GM19025 (cell line): Measurements from ENCODE around the gene TBX19.

Experiments used
- ATAC-seq: cut with Tn5 transposase; IDR thresholded peaks from one replicate; pipeline ENCODE4 v1.9.1; 2021; ENCODE audit warnings: mild to moderate bottlenecking, low read depth, moderate library complexity; ENCODE audit not compliant: unreplicated experiment

TBX19 gene

DNA sequence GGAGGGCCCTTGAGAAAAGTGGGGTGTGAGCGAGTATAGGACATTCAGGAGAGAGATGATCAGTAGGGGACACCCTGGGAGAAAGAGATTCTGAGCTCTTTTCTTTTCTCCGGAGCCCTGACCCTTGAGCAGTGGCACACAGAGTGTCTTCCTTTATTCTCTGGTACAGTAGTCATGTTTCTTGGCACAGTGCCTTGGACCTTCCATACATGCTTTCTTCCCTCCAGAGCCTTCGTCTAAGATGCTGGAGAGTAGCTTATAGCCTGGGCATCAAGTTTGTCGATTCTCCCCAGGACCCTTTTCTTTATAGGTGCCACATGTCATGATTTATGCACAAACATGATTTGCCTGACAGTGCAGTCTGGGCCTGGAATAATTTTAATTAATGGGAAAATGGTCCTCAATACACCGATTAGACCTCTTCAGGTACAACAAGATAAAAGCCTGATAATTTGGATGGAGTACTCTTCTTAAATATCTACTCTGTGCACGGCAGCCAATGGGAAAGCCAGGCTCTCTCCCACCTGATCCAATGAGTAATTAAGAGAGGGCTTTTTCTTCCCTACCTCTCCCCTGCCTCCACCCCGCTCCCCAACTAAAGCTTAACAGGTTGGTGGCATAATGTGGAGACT is at the start of gene TBX19:
Gene TBX19 (plus strand): TSS at position 582 of the 632 bp plus-strand sequence. CDS start 214 bp downstream, outside the sequence.
- ATAC-seq: no peak

GRCh38 chr1:168234846-168235547 is 45.7 kb upstream of the TBX19 start:
- ATAC-seq: peak; percentile 70

DNA sequence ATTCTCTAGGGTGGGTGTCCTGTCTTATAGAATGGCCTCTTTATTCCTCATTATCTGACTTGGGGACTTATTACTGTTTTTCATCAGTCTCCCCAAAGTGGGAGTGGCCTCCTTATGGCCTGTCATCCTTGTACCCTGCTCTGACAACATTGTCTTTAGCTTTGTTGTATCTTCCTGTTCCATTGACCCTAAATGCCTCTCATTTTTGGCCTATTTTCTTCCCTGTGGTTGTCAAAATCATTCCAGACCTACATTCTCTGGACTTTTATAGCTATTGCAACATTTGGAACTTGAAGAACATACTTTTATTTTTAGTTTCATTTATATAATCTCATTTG is 45.2 kb upstream of the TBX19 start:
- peak; percentile 24 for ATAC-seq

DNA sequence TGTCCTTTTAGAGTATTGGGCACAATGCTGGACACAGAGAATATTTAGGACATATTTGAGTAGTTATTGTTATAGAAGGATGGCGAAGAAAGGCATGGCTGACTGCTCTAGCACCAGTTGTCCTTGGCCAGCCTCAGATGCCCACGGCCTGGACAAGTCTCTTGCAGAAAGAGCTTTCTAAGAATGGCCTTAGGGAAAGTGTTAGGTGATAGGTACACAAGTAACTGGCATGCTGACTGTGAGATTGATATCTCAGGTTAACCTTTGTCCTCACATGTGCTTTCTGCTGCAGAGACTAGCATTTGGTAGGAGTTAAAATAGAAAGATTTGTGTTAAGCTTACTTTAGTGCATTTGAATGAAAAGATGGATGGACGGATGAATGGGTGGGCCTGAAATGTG is 44.7 kb upstream of the TBX19 start:
- no peak for ATAC-seq

DNA sequence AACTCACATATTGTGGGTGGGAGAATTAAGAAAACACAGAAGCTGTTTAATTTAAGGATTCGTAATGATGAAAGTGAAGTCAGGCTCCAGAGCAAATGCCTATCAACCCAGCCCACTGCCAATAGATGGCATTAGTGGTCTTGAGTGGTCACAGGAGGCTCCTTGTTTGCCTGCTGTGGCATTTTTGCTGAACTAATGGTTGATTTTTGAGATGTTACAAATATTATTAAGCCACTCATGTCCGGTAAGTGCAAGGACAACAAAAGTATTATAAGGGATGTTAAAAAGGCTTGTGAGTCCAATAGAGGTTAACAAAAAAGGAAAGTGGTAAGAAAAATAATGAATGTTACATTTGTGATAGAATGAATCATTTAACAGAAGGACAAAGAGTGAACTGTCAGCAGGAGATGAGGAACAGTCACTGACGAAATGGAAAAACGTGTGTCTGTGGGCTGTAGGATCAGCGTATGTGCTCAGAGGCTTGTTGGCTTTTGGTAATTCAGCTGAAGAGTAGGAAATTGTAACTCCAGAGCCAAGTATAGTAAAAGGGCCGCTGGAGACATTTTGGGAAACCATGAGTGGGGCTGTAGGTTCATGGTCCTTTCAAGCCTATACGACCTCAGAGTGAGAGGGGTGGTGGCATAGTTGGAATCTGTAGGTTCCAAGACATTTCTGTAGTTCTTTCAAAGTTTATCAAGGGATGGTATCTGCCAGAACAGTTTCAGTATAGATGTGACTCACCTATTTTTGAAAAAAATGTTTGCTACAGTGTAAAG is 43.7 kb upstream of the TBX19 start:
- no peak for ATAC-seq

GRCh38 chr1:168243198-168243597 is 37.5 kb upstream of the TBX19 start:
- ATAC-seq: no peak

DNA sequence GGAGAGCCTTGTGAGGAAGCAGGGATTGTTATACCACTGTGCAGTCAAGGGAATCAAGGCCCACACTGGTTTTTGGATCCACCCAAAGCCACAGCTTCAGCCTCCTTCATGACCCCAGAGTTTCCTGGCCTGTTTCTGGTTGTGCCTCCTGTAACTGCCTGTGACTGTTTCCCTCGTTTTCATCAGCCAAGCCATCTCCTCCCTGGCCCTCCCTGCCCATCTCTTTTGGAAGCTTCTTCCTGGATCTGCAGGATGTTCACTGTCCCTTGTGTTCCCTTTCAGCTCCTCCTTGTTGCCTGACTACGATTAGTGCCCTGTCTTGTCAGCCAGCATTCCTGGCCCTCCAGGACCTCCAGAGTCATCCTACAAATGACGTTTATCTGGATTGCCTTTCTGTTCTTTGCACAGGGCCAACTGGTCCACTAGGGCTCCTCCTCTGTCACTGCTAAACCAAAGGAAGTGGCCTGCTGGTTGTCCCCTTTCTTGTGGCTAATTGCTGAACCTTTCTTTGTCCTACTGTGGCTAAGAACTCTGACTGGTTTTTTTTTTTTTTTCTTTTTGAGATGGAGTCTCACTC is 37.0 kb upstream of the TBX19 start:
- ATAC-seq: no peak

DNA sequence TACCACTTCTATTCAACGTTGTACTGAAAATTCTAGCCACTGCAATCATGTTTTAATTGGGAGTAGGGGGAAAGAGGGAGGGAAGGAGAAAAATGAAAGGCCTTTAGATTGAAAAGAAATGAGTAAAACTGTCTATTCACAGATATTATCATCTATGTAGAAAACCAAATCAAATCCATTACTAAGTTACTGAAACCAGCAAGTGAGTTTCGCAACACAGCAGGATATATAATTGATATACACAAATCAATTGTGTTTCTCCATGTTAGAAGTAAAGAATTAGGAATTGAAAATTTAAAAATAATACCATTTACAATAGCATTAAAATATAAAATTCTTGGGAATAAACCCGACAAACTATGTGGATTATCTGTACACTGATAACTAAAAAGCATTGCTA is 35.6 kb upstream of the TBX19 start:
- no peak for ATAC-seq

GRCh38 chr1:168246506-168246905 is 34.2 kb upstream of the TBX19 start:
- no peak for ATAC-seq

DNA sequence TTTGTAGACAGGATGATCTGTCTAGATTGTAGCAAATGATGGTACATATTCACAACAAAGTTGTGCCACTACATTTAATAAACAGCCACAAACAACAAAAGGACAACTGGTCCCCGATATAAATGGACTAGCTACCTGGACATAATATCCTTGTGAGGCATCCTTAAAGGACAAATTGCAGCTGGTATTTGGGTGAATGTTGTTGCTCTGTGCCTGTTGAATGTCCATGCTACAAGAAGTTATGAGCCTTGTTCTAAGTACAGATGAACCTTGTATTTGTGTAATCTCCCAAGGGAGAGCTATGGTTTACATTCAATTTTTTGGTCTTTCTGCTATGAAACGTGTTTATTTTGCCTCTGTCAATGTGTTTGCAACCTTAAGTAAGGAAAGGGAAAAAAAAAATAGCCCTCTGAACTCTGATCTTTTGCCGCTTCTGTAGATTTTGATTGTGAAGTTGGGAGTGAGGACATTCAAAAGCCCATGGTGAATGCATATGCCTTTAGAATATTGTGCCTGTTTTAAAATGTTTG is 28.4 kb upstream of the TBX19 start:
- no peak for ATAC-seq

DNA sequence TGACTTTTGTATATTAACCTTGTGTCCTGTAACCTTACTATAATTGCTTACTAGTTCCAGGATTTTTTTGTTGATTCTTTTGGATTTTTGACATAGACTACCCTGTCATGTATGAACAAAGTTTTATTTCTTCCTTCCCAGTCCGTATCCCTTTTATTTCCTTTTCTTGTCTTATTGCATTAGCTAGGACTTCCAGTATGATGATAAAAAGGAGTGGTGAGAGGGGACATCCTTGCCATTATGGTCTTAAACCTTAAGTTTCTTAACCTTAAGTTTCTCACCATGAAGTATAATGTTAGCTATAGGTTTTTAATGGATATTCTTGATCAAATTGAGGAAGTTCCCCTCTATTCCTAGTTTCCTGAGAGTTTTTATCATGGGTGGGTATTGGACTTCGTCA is 24.5 kb upstream of the TBX19 start:
- ATAC-seq: no peak

DNA sequence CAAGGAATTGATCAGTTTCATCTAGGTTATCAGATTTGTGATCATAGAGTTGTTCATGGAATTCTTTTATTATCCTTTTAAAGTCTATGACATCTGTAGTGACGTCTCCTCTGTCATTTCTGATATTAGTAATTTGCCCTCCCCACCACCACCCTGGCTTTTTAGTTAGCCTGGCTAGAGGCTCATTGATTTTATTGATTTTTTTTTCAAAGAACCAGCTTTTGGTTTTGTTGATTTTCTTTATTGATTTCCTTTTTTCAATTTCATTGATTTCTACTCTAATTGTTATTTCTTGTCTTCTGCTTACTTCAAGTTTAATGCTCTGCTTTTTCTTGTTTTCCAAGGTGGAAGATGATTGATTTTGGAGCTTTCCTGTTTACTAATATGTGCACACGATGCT is 23.3 kb upstream of the TBX19 start:
- no peak for ATAC-seq

GRCh38 chr1:168259567-168259966 is 21.1 kb upstream of the TBX19 start:
- ATAC-seq: no peak

- no peak for ATAC-seq
Observed at GRCh38 chr1:168260393-168260792, 20.3 kb upstream of the TBX19 start.

- ATAC-seq: no peak
Observed at GRCh38 chr1:168261390-168261789, 19.3 kb upstream of the TBX19 start.

GRCh38 chr1:168263130-168263529 is 17.5 kb upstream of the TBX19 start:
- ATAC-seq: no peak

DNA sequence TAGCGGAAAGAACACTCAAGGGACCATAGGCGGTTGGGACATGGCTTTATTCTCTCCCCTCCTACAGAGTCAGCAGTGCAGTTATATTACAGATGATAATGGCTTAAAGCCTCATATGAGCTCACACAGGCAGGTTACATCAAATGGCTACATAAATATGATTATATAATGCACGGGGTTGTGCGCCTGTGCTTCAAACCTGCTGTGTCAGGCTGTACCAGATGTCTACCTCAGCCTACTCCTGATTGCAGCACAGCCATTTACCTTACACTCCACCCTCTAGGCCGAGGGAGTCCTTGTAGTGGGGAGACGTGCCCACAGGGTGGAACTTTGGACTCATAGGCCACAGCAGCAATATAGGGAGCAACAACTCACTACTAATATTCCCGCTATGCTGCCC is 16.4 kb upstream of the TBX19 start:
- no peak for ATAC-seq

- no peak for ATAC-seq
Observed at GRCh38 chr1:168265596-168265995, 15.1 kb upstream of the TBX19 start.

GRCh38 chr1:168266644-168267186 is 14.0 kb upstream of the TBX19 start:
- ATAC-seq: no peak

- no peak for ATAC-seq
Observed at GRCh38 chr1:168271636-168272035, 9.0 kb upstream of the TBX19 start.

- ATAC-seq: no peak
Observed at GRCh38 chr1:168273575-168273974, 7.1 kb upstream of the TBX19 start.
